Measurements from ENCODE around the gene GRIN2A.

The GRIN2A gene

GRCh38 chr16:9846362-9847099, 335.7 kb downstream of the GRIN2A start:
- no peak for DNase-seq

GRCh38 chr16:9845661-9846361, 336.4 kb downstream of the GRIN2A start:
- no peak for DNase-seq

GRCh38 chr16:9844361-9844760, 337.9 kb downstream of the GRIN2A start:
- no peak for DNase-seq

- no peak for DNase-seq
These were observed 338.7 kb downstream of the GRIN2A start for GRCh38 chr16:9843424-9844018.

GRCh38 chr16:9840761-9841665, 341.2 kb downstream of the GRIN2A start:
- no peak for DNase-seq

- DNase-seq, result no peak
These were observed 344.7 kb downstream of the GRIN2A start for GRCh38 chr16:9837481-9837880.

- no peak for DNase-seq
These were observed 346.0 kb downstream of the GRIN2A start for GRCh38 chr16:9836118-9836736.

- DNase-seq, result no peak
These were observed 355.0 kb downstream of the GRIN2A start for GRCh38 chr16:9827062-9827752.

- no peak for DNase-seq
These were observed 355.6 kb downstream of the GRIN2A start for GRCh38 chr16:9826656-9827055.

- no peak for DNase-seq
These were observed 357.8 kb downstream of the GRIN2A start for GRCh38 chr16:9824200-9825068.

GRCh38 chr16:9823510-9823909, 358.7 kb downstream of the GRIN2A start:
- DNase-seq, result no peak

- DNase-seq, result no peak
These were observed 360.3 kb downstream of the GRIN2A start for GRCh38 chr16:9821970-9822369.

- DNase-seq, result no peak
These were observed 360.9 kb downstream of the GRIN2A start for GRCh38 chr16:9821331-9821730.

- no peak for DNase-seq
These were observed 361.6 kb downstream of the GRIN2A start for GRCh38 chr16:9820476-9821246.

- no peak for DNase-seq
These were observed 363.5 kb downstream of the GRIN2A start for GRCh38 chr16:9818702-9819101.

- no peak for DNase-seq
These were observed 364.6 kb downstream of the GRIN2A start for GRCh38 chr16:9817586-9817985.

- DNase-seq, result no peak
These were observed 365.6 kb downstream of the GRIN2A start for GRCh38 chr16:9816644-9817043.

- DNase-seq, result no peak
These were observed 368.6 kb downstream of the GRIN2A start for GRCh38 chr16:9813665-9814064.

- no peak for DNase-seq
These were observed 374.0 kb downstream of the GRIN2A start for GRCh38 chr16:9808210-9808609.

GRCh38 chr16:9807302-9807701, 374.9 kb downstream of the GRIN2A start:
- no peak for DNase-seq
